NCI-H1694 treated with DMSO at 0.1 percent for 48 hours (cell line): ENCODE results near the gene DDX31.
A peak's percentile ranks its signal among the peaks of the same experiment; 100 is the strongest.
"Not testable (repeated sequence)": the region's sequence is repeated elsewhere in the genome, so short reads cannot be mapped to it uniquely, and the experiment has no call there.

Source experiments
- DNase-seq: peaks from one replicate; lab custom pipeline; 2025; lab: John Stamatoyannopoulos, UW

DDX31 gene

DNA sequence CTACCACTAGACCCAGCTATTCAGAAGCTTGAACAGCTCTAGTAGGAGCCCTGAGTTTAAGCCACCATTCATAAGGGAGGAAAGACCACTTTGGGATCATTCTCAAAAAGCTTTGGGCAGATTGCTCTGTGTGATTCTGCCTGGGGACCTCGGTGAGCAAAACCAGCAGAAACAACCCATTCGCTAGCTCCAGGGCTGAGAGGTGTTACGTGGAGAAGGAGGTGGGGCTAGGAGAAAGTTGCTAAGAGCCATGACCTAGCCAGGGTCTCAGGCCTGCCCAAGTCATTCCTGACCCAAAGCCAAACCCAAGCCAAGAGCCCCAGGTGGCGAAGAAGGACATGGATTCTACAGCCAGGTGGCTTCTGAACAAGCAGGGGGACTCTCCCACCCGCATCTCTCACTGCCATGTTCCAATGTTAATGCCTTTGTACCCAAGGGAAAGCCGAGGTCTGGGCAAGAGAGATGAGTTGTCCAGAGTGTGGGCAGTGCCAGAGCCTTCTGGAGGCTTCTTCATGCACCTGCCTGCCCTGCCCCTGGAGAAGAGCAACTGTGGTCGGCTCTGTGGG is 91.3 kb downstream of the DDX31 start:
- DNase-seq: no peak

DNA sequence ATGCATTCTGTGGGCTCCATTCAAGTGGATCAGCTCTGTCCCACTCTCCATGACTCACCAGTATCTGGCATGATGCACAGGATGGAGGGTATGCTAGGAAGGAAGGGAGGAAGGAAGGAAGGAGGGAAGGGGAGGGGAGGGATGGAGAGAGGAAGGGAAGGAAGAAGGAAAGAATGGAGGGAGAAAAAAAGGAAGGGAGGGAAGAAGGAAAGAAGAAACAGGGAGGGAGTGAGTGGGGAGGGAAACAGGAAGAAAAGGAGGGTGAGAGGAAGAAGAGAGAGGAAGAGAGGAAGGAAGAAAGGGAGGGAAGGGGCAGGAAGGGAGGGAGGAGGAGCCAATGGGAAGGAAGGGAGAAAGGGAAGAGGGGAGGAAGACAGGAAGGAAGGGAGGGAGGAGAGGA is 92.7 kb downstream of the DDX31 start:
- DNase-seq: no peak

DNA sequence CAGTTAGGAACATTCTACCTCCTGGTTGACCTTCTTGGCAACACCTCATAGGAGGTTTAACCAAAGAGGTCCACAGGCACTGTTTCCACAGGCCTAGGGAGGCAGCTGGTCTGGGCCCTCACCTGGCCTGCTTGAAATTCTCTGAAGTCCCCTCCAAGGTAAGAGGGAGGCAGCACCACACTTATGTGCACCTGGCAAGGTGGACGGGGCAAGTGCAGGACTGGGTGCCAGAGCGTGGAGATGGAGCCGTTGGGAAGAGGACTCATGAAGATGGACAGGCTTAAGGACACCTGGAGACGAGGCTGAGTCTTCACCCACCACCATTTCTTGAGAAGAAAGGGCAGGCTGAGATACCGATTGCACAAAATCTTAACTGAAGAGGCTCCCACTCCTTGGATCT is 94.0 kb downstream of the DDX31 start:
- no peak for DNase-seq

DNA sequence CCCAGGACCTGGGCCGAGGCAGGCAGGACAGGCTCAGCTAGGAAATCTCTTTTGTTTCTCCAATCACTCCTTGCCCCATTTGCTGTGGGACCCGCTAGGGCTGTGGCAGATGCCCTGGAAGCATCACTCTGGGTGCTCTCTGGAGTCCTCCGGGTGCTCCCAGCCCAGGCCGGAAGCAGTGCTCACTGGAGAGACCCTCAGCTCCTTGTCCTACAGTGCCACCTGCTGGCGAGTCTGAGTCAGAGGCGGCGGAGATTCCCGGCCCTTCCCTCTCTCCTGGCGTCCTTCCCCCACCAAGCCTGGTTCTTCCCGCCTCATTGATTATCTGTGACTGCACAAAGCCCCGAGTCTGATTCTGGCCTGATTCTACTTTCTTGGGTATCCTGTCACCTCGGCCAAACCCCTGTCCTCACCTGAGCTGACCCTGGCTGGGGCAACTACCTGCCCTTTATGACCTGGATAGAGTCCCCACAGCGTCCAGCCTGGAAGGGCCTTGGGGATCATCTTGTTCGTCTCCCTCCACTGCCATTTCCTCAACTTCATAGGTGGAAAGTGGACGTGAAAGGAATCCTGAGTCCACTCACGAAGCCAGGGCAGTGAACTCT is 94.7 kb downstream of the DDX31 start:
- DNase-seq: peak; percentile 78

DNA sequence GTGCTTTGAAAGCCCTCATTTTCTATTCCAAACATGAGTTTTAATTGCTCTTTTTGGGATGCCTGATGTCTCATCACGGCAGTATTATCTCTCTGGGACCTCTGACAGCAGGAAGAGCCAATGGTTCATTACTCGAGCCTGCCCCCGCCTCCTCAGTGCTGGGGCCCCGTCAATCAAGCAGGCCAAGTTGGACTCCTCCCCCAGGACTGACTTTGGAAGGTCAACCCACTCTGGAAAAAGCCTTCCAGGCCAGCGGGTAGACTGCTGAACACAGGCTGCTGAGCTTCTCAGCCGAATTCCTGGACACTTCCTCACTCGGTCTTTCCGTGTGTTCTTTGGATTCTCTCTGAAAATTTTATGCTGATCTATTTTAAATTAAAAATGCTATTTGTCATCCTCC is 96.9 kb downstream of the DDX31 start:
- DNase-seq: no peak

DNA sequence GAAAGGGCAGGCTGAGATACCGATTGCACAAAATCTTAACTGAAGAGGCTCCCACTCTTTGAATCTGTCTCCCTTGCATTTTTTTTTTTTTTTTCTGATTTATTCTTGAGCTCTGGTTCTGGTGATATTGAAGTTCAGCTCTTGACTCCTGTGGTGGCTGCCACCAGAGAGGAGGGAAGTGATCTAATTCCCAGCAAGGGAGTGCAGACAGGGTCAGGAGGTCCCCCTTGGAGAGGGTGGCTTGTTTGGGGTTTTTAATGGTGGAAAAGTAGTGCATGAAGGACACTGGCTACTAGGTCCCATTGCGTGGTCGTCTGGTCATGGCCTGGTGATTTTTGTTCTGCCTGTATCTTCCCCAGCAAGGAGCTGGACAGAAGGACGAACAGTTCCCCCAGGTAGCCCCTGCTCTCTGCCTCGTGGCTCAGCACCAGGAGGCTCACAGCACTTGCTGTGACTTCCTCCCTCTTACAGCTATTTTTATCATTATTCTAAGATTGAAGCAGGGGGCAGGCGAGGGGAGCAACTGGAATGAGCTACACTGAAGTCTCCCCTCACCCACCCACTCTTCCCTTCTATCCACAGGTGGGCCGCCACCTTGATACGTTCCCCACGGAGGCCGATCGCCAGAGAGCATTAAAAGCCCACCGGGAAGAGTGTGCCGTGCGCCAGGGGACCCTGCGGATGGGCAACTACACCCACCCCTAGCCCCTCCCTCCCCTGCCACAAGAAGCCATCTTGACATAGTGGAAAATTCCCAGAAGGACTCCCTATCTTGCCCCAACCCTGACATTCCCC is 97.8 kb downstream of the DDX31 start:
- DNase-seq: no peak

DNA sequence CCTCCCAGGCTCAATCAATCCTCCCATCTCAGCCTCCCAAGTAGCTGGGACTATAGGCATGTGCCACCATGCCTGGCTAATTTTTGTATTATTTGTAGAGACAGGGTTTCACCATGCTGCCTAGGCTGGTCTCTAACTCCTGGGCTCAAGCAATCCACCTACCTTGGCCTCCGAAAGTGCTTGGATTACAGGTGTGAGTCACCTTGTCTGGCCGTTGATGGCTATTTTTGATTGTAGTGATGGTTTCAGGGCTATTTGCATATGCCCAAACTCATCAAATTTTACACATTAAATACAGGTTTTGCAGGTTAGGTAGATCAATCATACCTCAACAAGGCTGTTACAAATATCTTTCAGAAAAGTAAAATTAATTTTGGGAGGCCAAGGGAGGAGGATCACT is 101.0 kb downstream of the DDX31 start:
- DNase-seq: not testable (repeated sequence)

DNA sequence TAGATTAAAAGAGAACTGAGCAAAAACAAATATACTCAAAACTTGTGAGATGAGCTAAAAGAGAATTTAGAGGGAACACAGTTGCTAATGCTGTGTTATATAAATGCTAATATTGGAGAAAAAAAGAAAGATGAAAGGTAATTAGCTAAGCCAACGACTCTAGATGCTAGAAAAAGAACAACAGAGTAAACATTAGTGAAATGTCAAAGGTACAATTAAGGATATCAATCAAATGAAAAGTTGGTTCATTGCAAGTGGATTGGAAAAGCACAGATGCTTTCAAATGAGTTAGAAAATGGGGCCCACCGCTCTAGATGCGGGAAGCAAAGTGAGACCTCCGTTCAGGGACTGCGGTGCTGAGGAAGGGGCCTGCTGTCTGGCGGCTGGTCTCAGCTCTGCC is 105.3 kb downstream of the DDX31 start:
- no peak for DNase-seq

DNA sequence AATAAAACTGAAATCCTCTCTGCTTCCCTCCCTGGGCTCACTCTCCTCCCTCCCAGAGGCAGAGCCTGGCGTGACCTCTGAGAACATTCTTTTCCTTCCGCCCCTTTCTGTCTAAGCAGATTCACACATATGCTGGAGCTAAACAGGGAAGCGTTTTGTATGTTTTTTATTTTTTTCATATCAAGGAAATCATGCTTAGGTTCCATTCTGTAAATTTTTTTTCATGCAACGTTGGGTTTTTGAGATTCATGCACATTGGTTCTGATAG is 107.5 kb downstream of the DDX31 start:
- no peak for DNase-seq

DNA sequence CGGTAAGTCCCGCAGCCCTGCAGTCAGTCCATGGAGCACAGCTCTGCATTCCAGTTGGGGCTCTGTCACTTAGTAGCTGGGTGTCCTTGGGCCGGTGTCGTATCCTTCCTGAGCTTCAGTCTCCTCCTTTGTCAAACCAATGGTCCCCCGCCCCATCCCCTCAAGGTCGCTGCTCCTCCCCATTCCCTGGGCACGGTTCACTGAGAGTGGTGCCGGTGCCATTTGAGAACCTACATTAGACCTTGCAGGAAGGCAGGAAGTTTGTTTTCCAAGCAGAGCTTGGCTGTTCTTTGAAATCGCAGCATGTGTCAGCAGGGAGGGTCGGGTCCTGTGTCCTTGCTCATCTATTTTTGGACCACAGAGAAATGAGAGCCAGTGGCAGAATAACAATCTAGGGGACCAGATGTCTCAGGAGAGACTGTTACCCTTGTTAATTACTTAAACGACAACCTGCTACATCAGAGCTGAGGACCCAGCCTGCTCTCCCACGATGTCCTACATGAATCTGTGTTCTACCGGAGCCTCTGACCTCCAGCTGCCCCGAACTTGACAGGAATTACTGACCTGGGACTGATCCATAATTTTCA is 109.1 kb downstream of the DDX31 start:
- DNase-seq: peak; percentile 34

DNA sequence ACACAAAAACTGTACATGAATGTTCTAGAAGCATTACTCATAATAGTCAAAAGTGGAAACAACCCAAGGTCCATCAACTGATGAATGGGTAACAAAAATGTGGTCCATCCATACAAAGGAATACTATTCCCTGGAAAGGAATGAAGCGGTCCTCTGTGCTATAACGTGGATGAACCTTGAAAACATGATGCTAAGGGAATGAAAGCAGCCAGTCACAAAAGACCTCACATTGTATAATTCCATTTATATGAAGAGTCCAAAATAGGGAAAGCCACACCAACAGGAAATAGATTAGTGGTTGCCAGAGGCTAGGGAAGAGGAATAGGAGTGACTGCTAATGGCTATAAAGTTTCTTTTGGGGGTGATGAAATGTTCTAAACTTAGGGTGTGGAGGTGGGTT is 110.1 kb downstream of the DDX31 start:
- DNase-seq: no peak

DNA sequence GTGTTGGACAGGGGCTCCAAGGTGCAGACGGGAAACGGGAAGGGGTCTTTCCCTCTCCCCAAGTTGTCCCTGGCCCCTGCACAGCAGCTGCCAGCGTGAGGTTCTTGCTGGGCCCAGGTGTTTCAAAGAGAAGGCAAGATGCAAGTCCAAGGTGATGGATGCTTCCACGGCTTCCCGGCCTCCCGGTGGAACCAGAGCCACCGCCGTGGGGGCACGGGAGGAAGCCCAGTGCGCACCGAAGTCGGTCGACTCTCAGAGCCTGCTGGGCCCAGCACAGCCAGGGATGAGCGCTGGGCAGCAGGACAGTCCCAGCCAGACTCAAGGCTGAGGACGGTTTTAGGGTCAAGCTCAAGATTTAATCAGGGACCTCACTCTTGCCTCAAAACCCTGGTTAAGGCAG is 112.6 kb downstream of the DDX31 start:
- DNase-seq: no peak

DNA sequence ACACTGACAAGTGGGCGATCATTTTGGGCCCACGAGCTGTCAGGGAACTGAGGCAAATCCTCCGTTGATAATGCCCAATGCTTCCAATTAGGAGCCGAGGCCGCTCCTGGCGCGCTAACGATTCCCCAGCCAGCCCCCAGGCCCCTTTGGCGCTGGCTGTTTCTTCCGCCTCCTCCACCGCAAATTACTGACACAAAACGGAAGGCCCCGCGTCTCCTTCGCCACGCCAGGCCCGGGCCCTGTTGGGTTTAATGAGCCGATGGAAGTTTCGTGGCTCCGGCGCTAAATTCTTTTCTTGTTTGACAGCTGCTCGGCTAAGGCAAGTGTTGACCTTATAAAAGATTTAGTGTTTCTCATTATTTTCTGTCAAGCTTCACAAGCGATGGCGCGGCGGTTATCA is 113.1 kb downstream of the DDX31 start:
- no peak for DNase-seq

DNA sequence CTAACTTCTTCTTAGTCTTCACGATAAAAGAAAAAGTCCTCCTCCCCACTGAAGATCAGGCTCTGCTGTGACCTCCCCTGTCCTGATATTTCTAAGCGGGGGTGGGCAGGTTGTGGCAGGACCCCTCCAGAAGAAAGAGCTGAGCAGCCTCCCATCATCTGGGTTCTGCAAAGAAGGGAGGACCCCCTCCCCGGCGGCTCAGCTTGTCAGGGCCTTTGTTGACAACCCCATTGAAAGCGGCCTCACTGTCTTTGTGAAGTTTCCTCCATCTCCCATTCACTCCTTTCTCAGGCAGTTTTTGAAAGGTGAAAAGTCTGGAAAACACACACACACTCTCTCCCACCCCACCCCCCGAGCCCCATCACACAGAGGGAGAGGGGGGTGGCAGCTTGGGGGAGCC is 113.5 kb downstream of the DDX31 start:
- no peak for DNase-seq

DNA sequence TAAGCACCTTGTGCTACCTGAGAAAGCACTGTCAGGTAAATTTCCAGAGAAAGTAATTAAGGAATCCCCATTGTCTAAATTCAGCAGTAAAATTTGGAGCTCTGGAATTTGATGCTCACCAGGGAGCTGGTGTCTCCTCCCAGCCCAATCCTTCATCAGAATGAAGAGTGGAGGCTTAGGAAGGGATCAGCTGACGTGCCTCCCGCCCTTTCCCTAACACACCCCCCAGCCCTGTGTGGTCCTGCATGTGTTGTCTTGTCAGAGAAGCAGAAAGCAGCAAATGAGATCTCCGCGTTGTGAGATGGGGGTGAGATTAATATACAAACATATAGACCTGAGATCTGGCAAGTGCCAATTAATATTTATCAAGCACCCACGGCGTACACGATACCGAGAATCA is 114.3 kb downstream of the DDX31 start:
- no peak for DNase-seq

DNA sequence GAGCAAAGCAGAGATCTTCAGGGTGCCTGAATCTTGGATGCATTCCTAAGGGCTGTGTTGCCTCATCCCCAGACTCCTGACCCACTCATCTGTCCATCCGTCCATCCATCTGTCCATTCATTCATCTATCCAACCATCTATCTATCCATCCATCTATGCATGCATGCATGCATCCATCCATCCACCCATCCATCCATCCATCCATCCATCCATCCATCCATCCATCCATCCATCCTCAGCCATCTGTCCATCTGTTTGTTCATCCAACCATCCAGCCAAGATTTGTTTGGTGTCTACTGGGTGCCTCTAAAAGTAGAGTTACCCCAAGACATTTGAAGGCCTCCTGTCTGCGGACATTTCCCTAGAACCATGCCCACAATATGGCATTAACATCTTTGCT is 115.0 kb downstream of the DDX31 start:
- DNase-seq: no peak

DNA sequence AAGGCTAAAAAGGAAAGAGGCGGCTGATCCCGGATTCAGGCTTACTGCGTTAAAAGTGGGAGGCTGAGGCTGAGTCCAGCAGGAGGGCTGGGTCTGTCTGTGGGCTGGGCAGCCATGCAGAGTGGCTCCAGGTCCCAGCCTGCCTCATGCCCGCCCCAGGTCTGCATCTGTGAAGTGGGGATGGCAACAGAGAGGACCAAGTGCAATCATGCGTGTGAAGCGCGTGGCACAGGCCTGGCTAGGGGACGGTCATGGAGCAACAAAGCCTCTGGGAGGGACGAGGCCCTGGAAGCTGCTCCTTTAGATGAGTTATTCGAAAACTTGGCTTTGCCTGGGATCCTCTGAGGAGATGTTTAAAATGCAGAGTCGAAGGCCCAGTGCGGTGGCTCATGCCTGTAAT is 117.7 kb downstream of the DDX31 start:
- no peak for DNase-seq

DNA sequence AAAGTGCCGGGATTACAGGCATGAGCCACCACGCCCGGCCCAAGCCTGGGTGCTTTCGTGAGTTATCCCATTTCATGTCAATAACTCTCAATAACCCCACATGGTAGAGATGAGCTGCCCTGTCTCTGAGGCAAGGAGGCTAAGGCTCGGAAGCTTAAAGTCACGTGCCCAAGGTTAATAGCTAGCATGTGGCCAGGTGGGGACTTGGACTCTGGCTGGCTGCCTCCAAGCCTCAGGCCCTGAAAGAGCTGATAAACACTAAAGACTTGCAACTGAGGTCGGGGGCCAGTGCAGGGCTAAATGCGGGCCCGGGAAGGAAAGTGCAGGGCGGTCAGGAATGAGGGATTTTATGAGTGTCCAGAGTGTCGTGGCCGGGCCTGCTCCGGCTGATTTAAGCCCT is 118.2 kb downstream of the DDX31 start:
- no peak for DNase-seq

DNA sequence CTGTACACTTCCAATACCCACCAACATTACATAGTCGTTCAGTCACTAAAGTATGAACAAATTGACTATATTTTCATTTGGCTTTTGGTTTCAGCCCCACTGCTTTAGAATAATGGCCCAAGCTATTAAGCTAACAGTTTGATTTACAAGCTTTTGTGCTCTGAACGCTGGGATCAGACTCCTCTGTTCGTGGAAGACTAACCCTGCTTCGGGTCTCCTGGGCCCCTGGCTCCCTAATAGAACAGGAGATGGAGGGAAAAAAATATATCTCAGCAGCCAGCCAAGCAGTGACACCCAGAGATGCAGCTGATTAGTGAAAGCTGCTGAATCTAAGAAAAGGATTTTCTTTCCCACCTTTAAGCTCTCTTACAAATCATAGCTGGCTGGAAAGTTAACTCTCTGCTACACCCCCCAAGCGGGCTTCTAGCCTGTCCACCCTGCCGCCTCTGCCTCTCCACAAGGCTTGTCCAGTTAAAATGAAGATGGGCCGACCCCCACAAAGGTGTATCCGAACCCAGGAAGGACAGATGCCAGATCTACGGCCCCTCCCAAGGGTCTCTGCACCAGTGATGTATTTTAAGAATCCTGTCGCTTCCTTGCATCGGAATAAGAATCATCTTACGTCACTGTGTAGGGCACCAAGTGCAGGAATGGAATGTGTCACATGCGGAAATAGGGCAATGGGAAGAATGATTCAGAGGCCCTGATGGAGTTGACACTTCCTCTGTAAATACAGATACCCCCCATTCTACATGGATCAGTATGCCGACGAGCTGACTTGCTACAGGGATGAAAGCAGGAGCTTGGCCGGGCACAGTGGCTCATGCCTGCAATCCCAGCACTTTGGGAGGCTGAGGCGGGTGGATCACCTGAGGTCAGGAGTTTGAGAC is 120.8 kb downstream of the DDX31 start:
- no peak for DNase-seq

DNA sequence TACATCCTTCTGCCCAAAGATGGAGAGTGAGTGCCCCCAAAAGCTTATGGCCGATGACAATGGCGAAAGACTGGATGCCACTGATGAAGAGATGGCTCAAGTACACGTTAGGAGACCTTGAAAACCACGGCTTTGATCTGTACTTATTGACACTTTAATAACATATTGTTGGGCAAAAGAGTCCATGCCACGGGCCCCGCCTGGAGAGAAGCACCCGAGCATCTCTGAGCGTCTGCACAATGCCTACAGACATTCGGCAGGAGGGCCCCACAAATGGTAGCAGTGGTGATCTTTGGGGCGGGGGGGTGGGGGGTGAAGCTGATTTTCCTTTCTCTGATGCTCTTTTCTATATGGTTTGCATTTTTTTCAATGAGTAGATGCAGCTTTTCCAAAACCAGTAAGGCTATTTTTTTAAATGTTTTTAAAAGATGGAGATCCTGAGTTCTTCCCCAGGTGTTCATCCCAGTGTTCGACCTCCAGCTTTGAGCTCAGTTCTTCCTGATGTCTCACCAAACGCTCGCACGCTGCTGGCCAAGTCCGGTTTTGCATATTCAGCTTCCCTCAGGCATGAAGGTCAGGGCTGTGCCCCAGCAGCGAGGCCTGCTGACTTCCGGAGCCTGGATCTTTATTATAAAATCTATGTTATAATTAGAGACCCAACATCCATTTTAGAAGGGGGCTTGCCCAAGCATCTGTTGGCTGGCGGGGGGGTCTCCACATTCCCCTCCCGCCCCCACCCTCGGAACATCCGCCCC is 121.6 kb downstream of the DDX31 start:
- no peak for DNase-seq

DNA sequence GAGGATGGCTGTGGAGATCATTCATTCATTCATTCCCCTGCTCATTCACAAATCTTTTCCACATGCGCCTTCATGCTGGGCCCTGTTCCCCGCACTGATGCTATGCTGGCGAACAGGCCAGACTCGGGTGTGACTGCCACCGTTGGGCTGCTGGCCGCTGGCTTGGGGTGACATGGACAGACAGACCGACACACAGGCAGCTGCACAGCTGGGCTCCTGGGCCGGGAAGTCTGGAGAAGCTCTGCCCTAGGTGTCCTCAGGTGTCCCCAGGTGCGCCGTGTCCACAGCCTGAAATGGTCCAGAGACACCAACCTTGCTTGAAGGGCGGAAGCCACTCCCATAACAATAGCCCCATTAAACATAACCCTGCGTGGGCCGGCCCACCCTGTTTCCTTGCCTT is 122.3 kb downstream of the DDX31 start:
- no peak for DNase-seq

DNA sequence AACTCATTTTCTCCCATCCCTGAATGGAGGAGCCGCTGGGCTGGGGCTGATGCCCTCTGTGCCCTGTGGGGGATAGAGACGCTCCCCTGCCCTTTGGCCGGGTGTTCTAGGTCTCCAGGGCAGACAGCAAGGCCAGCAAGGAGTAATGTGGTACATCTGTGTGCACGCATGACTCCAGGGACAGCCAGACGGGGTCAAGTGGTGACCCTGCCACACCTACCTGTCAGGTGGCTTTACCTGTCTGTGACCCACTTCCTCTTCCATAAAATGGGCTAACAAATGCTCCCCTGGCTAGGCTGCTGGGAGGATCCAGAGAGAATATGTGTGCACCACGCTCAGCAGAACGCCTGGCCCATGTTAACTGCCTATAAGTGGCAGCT is 122.7 kb downstream of the DDX31 start:
- no peak for DNase-seq
